Osteocyte (in vitro differentiated cells): ENCODE data around the gene DUSP22. TPM values are rescaled to one million over a fixed set of nuclear protein-coding genes. Genes with fewer than 3 reads are reported as not detected.
"Not testable (repeated sequence)": the region's sequence is repeated elsewhere in the genome, so short reads cannot be mapped to it uniquely, and the experiment has no call there.

ENCODE experiments used
- DNase-seq: peaks from one replicate; pipeline ENCODE4 v3.0.0; 2021; ENCODE audit warnings: mixed read lengths; ENCODE audit not compliant: unreplicated experiment; ENCODE audit errors: extremely low spot score
- H3K27ac Mint-ChIP-seq: one replicate; pipeline ENCODE4 v1.8.0; 2021; ENCODE audit warnings: mild to moderate bottlenecking, mixed read lengths; ENCODE audit not compliant: unreplicated experiment
- H3K27me3 Mint-ChIP-seq: one replicate; pipeline ENCODE4 v1.8.0; 2021; ENCODE audit warnings: mixed read lengths; ENCODE audit not compliant: unreplicated experiment
- H3K36me3 Mint-ChIP-seq: one replicate; pipeline ENCODE4 v1.8.0; 2021; ENCODE audit warnings: mixed read lengths; ENCODE audit not compliant: unreplicated experiment
- H3K4me1 Mint-ChIP-seq: one replicate; pipeline ENCODE4 v1.8.0; 2021; ENCODE audit warnings: mixed read lengths; ENCODE audit not compliant: unreplicated experiment
- H3K4me3 Mint-ChIP-seq: one replicate; pipeline ENCODE4 v1.8.0; 2021; ENCODE audit warnings: mild to moderate bottlenecking, moderate library complexity, mixed read lengths; ENCODE audit not compliant: unreplicated experiment
- H3K9me3 Mint-ChIP-seq: one replicate; pipeline ENCODE4 v1.8.0; 2021; ENCODE audit warnings: mixed read lengths; ENCODE audit not compliant: unreplicated experiment
- total RNA-seq: library from RNA; stranded (reverse); gene quantifications from 2 replicates; pipeline ENCODE4 v1.2.1, GENCODE V29; 2021
- TF ChIP-seq, protein P1 (sequence below): fragments of 200-600 bp; sonication (generic); IDR thresholded peaks from 2 replicates; pipeline ENCODE4 v1.5.0; 2021; ENCODE audit warnings: antibody characterized with exemption, mild to moderate bottlenecking, moderate library complexity

DUSP22 gene
- total RNA-seq, 1 donor from 2014 or later = 27.4 TPM

DNA sequence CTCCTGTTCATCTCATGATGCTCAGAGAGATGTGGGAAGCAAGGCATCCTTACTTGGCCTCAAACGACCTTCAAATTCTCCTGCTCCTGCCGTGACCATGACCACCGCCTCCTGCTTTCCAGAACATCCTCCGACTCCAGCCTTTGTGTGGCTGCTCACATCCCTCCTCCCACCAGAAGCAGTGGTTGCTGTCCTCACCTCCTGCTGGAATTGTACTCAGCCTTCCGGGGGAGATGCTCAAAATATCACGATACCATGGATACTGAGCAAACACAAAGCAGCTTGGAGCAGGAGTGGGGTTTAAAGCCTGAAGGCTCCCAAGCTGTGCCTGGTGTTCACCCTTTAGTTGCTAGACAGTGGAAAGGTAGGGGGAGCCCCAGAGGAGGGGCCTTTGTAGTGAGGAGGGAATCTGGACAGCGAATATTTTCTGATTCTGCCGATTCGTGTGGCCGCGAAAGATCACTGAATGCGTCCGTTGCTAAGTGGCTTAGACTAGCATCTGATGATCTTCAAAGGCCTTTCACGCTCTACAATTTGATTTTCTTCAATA lies 9.3 kb upstream of the DUSP22 start:
- no peaks in the 10 kb centered on the region for H3K4me1 Mint-ChIP-seq
- H3K36me3 Mint-ChIP-seq = no peaks in the 10 kb centered on the region
- no peak for DNase-seq
- TF ChIP-seq, protein P1, sequence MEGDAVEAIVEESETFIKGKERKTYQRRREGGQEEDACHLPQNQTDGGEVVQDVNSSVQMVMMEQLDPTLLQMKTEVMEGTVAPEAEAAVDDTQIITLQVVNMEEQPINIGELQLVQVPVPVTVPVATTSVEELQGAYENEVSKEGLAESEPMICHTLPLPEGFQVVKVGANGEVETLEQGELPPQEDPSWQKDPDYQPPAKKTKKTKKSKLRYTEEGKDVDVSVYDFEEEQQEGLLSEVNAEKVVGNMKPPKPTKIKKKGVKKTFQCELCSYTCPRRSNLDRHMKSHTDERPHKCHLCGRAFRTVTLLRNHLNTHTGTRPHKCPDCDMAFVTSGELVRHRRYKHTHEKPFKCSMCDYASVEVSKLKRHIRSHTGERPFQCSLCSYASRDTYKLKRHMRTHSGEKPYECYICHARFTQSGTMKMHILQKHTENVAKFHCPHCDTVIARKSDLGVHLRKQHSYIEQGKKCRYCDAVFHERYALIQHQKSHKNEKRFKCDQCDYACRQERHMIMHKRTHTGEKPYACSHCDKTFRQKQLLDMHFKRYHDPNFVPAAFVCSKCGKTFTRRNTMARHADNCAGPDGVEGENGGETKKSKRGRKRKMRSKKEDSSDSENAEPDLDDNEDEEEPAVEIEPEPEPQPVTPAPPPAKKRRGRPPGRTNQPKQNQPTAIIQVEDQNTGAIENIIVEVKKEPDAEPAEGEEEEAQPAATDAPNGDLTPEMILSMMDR = no peak
- H3K27me3 Mint-ChIP-seq = peaks cover 35% of the 10 kb centered on the region
- peaks cover under 1% of the 10 kb centered on the region for H3K9me3 Mint-ChIP-seq
- no peak overlapping the region for H3K4me3 Mint-ChIP-seq
- H3K27ac Mint-ChIP-seq = no peak overlapping the region

DNA sequence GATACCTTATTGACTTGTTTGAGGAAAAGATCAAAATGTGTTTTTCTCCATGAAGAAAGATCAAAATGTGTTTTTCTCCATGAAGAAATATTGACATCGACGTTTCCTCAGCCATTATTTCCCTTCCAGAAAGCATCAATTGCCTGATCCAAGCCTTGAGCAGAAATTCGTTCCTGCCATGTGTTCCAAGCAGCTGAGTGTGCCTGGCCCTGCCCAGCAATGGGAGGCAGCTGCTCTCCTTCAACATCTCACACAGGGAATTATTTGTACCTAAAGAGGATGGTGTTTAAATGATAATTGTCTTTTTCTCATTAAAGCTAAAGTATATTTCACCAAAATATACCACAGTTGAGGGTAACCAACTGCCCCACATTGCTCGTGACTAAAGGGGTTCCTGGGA lies 7.8 kb upstream of the DUSP22 start:
- TF ChIP-seq, protein P1 = no peak
- DNase-seq = no peak
- Mint-ChIP-seq H3K36me3 (no peaks in the 10 kb centered on the region), H3K4me3 (no peak overlapping the region), H3K9me3 (no peaks in the 10 kb centered on the region), H3K27me3 (peaks cover 35% of the 10 kb centered on the region), H3K27ac (no peak overlapping the region), H3K4me1 (no peaks in the 10 kb centered on the region)

DNA sequence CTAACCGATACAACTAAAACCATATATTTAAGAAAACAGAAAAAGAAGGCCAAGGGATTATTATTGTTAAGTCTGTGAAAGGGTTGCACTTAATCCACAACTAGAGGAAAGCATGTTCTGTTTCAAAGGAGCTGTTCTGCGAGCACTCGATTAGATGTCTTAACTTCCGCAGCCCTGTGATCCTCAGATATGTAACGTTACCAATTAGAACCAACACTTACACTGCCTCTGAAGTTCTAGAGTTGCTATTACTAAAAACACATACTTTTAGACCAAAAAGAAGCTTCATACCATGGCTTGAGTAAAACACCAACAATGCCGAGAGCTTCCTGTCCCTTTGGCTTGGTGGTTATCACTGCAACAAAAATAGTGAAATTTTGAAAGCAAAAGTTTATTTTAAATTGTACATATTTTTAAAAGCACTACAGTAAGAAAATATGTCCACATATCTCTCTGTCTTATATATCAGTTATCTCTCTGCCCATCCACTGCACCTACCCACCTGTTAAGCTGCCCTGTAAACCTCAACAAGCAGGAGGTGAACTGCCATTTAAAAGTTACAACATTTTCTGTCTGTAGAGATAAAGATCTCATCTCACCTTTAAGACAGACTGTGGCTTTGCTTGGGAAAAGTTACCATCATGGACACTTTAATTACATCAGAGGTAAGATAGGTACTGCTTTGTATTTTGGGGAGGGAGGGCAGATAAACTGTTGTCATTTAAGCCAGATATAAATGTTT lies 7.1 kb upstream of the DUSP22 start:
- Mint-ChIP-seq H3K4me1 (no peaks in the 10 kb centered on the region), H3K36me3 (no peaks in the 10 kb centered on the region), H3K9me3 (no peaks in the 10 kb centered on the region), H3K4me3 (no peak overlapping the region), H3K27ac (no peak overlapping the region), H3K27me3 (peaks cover 35% of the 10 kb centered on the region)
- DNase-seq = no peak
- TF ChIP-seq, protein P1 = no peak

DNA sequence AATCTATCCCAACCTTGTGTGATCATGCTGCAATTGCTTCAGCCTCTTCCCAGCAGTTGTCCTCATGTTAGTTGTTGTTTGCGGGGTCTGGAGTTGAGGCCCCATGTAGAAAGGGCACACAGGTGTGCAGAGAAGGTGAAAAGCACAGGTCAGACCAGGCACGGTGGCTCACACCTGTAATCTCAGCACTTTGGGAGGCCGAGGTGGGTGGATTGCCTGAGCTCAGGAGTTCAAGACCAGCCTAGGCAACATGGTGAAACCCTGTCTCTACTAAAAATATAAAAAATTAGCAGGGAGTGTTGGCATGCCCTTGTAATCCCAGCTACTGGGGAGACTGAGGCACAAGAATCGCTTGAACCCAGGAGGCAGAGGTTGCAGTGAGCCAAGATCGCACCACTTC lies 6.4 kb upstream of the DUSP22 start:
- not testable (repeated sequence) for H3K9me3 Mint-ChIP-seq, H3K36me3 Mint-ChIP-seq, H3K4me1 Mint-ChIP-seq, H3K4me3 Mint-ChIP-seq, H3K27ac Mint-ChIP-seq
- peaks cover 35% of the 10 kb centered on the region for H3K27me3 Mint-ChIP-seq
- DNase-seq = peak; percentile 49

DNA sequence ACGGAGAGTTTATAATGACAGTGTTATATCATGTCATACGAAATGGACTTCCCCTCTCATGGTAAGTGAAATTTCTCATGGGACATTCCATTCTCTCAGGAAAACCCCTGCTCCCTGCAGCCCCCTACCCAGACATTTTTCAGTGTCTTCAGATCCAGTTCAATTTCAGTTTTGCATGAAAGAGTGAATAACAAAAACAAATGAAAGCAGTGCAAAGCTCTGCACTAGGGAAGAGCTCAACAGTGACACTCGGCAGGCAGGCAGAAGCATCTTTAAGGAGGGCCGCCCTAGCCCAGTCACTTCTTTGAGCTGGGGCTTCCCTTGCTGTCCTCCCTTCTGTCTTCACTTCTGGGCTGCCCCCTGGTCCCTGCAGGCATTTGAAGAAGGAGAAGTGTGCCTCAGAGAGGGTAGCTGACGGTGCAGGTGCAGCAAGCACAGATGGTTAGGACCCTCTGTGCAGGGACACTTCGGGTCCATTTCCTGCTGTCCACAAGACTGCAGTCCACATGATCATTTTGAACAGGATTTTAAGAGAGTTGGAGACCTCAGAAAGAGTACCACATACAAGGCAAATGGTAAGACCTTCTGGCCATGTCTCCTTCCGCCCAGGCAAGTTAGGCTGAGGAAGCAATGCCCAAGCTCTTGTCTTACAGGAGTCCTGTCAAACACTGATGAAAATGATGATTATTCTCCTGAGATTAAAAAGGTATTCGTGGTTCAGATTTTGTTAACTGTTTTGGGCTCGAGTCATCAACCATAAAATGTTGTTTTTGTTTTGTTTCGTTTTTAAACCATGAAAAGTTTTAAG lies 5.4 kb upstream of the DUSP22 start:
- H3K4me3 Mint-ChIP-seq = no peak overlapping the region
- no peaks in the 10 kb centered on the region for H3K36me3 Mint-ChIP-seq
- peak; percentile 80 for DNase-seq
- no peaks in the 10 kb centered on the region for H3K9me3 Mint-ChIP-seq
- no peak overlapping the region for H3K27ac Mint-ChIP-seq
- TF ChIP-seq, protein P1 = no peak
- H3K4me1 Mint-ChIP-seq = peaks cover 5% of the 10 kb centered on the region
- peaks cover 35% of the 10 kb centered on the region for H3K27me3 Mint-ChIP-seq
